ENCODE data around the gene SCAF4.

Gene SCAF4

GRCh38 chr21:31735511-31735992 is 3.6 kb upstream of the SCAF4 start:
- no peak for DNase-seq

DNA sequence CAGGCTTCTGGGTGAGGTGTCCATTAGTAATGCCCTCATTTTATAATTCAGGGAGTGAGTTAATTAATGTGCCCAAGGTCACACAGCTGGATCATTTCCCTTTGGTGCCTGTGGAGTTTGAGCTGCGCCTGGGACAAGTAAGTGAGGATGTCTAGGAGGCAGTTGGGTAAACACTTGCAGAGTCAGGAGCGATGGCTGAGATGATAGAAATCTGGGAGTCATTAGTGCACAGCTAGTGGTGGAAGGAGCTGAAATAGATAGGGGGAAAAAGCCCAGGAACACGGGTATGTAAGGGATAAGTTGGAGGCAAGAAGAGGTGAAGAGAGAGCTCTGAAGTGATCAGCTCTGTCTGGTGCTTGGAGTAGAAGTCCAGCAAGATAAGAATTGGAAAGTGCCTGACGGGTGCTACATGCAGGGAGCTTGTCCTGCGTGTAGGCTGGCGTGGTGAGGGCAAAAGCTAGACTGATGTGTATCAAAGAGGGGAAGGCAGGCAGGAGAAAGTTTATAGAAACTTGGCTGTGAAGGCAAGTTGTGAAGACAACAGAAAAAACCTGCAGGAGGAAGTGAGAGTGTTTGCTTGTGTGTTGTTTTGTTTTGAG is 1.7 kb upstream of the SCAF4 start:
- no peak for DNase-seq

- DNase-seq = peak in 1 of 2 experiments; percentile 65
Measured at GRCh38 chr21:31732597-31733550, 956 bp upstream of the SCAF4 start.

DNA sequence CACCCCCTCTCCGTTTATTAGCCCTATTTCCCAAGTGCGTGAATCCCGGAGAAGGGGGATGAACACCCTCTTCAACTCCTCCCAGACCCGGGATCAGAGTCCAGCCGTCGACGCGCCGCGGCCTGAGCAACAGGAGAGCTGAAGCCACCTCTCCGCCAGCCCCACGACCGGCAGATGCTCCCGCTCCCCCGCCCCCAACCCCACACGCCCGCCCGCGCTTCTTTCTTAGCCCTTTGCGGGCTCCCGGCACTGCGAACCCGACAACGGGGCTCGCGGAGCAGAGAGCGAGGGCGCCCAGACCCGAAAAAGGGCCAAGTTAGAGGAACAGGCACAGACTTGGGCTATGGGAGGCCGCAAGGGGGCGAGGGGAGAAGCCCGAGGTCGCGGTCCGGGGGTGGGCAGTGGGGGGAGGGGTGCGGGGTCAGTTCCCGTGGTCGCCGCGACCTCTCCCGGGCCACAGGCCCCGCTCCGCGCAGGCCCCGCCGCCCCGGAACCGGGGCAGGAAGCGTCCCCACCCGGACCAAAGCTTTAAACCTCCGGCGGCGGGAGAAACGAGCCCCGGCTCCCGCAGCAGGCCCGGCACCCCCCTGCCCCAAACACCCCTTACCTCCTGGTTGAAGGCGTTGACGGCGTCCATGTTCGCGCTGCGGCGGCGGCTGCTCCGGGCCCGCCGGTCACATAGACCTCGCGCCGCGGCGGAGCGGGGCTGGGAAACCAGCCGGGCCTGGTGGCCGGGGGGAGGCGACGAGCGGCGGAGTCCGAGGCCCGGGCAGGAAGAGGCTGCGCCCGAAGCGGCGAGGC is 662 bp downstream of the SCAF4 start:
- peak in 1 of 2 experiments; percentile 10 for DNase-seq

- no peak for DNase-seq
Measured at GRCh38 chr21:31730712-31731055, 1.2 kb downstream of the SCAF4 start.

DNA sequence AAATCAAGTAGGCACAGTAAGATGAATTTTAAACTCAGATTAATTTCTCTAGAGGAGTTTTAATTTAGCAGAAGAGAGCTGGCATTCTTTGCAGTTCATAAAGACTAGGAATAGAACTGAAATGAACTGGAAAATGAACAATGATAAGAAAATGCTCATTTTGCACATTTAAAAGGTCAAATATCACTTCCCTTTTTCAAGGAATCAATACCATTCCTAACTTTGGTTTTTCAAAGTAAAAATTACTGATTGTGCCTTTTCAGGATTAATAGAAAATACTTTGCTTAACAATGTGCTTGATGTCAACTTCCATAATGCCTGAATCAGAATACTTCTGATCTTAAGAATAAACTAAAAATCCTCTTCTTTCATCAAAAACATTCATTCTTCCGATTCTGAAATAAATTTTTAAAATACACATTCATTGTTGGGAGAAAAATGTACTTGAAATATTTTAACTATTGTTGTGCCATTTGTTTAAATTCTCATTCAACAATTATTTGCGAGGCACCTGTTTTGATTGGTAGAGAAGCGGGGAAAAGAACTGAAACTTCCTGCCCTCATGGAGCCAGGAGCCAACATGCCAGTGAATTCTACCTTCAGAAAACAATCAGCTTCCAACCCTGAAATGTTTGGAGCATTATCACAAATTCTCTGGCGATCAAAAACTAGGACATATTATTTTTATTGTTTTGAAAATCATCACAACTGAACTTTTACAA is 2.1 kb downstream of the SCAF4 start:
- DNase-seq = no peak

- DNase-seq = no peak
Measured at GRCh38 chr21:31728952-31729351, 3.0 kb downstream of the SCAF4 start.

GRCh38 chr21:31728191-31728590 is 3.7 kb downstream of the SCAF4 start:
- DNase-seq = no peak

DNA sequence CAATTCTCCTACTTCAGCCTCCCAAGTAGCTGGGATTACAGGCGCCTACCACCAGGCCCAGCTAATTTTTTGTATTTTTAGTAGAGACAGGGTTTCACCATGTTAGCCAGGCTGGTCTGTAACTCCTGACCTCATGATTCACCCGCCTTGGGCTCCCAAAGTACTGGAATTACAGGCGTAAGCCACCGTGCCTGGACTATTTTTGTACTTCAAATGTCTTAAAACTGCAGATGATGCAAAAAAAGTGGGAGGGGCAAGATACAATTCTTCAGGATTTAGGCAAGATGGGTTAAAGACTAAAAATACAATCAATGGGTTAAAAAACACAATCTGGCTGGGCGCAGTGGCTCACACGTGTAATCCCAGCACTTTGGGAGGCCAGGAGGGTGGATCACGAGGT is 4.7 kb downstream of the SCAF4 start:
- no peak for DNase-seq

DNA sequence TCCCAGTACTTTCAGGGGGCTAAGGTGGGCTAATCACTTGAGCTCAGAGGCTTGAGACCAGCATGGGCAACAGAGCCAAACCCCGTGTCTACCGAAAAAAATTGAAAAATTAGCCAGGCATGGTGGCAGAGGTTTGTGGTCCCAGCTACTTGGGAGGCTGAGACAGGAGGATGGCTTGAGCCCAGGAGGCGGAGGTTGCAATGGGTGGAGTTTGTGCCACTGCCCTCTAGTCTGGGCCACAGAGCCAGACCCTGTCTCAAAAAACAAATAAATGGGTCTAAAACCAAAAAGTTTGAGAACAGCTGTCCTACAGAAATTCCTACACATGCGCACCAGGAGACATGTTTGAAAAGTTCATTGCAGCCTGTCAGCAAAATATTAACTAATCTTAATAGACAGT is 5.5 kb downstream of the SCAF4 start:
- no peak for DNase-seq

- no peak for DNase-seq
Measured at GRCh38 chr21:31725202-31725839, 6.6 kb downstream of the SCAF4 start.

DNA sequence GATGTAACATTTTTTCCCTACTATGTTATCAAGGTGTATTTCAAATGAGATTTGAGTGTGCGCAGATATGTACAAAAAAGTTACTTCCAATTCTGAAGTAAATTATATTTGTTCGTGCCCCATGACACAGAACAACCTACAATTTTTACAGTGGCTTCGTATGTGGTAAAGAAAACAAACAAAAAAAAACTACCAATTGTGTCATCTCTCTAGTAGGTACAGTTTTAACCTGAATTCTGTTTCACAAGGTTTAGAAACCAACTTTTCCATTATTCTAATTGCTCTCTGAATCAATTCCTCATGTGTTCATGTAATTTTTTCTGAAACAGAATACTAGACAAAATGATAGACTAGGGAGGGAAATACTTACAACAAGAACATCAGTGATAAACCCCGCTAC is 7.4 kb downstream of the SCAF4 start:
- DNase-seq = no peak

DNA sequence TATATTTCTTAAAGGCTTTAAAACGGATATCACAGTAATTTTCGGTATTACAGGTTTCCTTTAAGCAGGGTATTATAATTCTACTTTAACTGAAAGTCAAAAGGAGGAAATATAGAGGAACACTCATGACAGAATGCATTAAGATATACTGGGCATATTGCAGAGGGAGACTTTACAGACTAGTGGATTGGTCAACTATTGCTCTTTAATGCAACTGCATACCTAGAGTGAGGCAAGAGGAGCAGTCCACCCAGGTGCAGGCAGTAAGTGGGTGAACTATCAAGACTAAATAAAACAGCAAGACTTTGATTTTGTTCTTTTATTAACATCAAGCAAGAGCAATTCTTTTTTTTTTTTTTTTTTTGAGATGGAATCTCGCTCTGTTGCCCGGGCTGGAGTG is 10.5 kb downstream of the SCAF4 start:
- no peak for DNase-seq

DNA sequence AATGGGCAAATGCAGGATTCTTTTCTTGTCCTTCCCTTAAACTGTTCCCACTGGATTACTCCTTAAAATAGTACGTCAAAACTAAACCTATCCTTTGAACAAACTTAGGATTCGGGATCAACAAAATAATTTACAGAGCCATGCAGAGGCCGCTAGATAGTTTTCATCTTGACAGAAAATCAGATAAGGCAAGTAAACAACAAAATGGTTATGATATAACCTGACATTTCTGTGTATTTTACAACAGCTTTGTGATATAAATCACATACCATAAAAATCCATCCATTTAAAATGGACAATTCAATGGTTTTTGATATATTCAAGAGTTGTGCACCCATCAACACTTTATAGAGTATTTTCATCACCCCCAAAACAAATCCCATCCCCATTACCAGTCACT is 11.2 kb downstream of the SCAF4 start:
- DNase-seq = no peak

GRCh38 chr21:31720330-31720729 is 11.6 kb downstream of the SCAF4 start:
- DNase-seq = no peak

DNA sequence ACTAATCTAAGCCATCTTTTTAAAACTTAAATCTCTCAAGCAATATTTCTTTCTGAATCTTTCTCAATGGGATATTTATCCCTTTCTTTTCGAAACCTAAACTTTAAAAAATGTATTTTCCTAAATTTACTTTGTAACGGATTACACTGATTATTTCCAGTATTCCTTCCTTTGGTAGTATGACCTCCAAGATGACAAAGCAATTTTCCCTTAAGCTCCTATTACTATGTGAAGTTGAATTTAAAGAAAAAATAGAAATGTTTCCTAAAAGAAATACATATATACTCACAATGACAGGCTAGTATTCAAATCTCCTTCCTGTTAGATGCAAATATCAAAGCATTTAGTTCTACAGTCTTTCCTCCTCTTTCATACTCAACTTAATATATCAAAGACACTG is 15.8 kb downstream of the SCAF4 start:
- DNase-seq = no peak

DNA sequence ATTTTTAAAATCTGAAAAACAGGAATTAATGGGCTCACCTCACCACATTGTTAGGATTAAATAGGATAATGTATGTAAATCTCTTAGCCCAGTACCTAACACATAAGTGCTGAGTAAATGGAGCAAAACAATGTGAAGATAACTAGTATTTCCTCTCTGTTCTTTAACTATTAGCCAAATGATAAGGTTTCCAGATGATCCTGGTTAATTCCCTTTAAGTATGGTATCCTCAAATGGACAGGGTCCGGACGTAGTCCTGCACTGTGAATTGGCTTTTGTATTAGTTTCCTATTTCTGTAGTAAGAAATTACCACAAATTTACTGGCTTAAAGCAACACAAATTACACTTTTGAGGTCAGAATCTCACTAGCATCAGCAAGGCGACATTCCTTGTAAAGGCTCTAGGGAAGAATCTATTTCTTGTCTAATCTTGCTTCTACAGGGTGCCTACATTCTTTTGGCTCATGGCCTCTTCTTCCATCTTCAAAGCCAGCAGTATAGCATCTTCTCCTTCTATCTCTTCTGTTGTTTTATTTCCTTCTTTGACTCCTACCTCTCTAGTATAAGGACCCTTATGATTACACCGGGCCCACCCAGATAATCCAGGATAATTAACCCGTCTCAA is 17.1 kb downstream of the SCAF4 start:
- DNase-seq = no peak

DNA sequence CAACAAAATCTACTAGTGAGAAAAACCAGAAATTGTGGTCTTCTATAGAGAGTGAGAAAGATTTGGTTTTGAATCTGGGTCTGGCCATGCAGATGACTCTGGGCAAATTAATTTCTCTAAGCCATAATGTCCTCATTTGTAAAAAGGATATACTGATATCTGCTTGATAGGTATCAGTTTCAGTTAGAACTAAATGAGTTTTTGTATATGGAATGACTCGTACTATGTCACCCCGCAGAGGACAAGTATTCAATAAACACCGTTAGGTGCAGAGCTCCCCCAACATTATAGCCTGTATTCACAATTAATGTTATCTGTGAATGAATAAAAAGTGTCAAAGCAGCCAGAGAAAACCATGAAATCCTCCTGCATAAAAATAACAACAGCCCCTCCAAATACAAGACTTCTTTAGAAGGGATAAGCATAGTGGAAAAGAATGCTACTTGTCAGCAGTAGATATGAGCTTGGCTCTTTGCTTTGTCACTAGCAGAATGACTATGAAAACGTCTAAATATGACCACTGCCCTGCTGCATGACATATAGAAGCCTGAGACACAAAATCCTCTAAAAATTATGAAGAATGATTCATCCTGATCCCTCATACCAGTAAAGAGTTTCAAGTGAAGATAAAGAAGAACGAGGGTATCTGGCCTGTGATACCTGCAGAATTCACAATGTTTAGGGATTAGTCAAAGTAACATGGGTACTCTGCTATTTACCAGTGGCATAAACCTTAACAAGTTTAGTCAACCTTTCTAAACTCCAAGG is 17.8 kb downstream of the SCAF4 start:
- DNase-seq = no peak

- no peak for DNase-seq
Measured at GRCh38 chr21:31713115-31713514, 18.8 kb downstream of the SCAF4 start.

- no peak for DNase-seq
Measured at GRCh38 chr21:31711745-31712285, 20.1 kb downstream of the SCAF4 start.

GRCh38 chr21:31711326-31711725 is 20.6 kb downstream of the SCAF4 start:
- no peak for DNase-seq

All from NCI-H187 (cell line).